Measurements from ENCODE around the gene NDUFAF2. TPM values are rescaled to one million over a fixed set of nuclear protein-coding genes. Genes with fewer than 3 reads are reported as not detected.

Gene NDUFAF2
- total and polyA plus RNA-seq, 2 of the 13 experiments (the other 11 are each of a cell fraction or from before 2014, with no cell fraction given) = 34.0 to 78.4 TPM

- H2AFZ ChIP-seq (ENCODE audit: low read length) = no peak overlapping the region
- H3K4me3 ChIP-seq (replicated peaks in 1 of 3; ENCODE audit: insufficient read depth in 1 of 3, low read depth in 2 of 3, low read length in 3 of 3) = no peak overlapping the region
- no peak for FAIRE-seq
- H3K4me1 ChIP-seq (ENCODE audit: insufficient read depth, low read length) = no peaks in the 10 kb centered on the region
- H3K79me2 ChIP-seq (ENCODE audit: insufficient read depth, low read length) = peaks cover 10% of the 10 kb centered on the region
- in situ Hi-C loops (cut with HindIII; ENCODE audit: extremely low pct_ligation_motif_present, low pct_unique_long_range_greater_than_20kb) (no loop called here), intact Hi-C loops (cut with micrococcal nuclease; ENCODE audit: unreplicated experiment) (no loop called here)
- H3K9me3 ChIP-seq (ENCODE audit: low read length) = no peaks in the 10 kb centered on the region
- POLR2A ChIA-PET = no interaction called here
- no peak for ATAC-seq
- WGBS (ENCODE audit: low lambda C conversion rate) = 96% methylated on average over 3 of the region's 3 CpGs
- no peak overlapping the region for H3K9ac ChIP-seq (ENCODE audit: insufficient read depth, low read depth, low read length)
- no TSS peak for BruUV-seq (replicated peaks)
- H3K36me3 ChIP-seq (replicated peaks in 1 of 2; ENCODE audit: control insufficient read depth in 1 of 2, insufficient read depth in 2 of 2, low read length in 2 of 2) = no peaks in the 10 kb centered on the region
- H4K20me1 ChIP-seq (ENCODE audit: insufficient read depth, low read length) = no peaks in the 10 kb centered on the region
- H3K4me2 ChIP-seq (ENCODE audit: low read depth, low read length) = no peak overlapping the region
- TF ChIP-seq MBNL3 (CRISPR knock-in tag; conservative IDR thresholded peaks at IDR 0.05) (no peak), ZNF770 (CRISPR knock-in tag; IDR thresholded peaks at IDR 0.05) (peak; percentile 68; the same call in 1 of the 2 replicates)
- no peak overlapping the region for H3K27ac ChIP-seq (ENCODE audit: extremely low read length, insufficient read depth, low read length)
- CTCF ChIA-PET (ENCODE audit: low intra/inter-chr PET ratio, low total read pairs) = no interaction called here
- DNase-seq (ENCODE audit: low spot score) = peak; percentile 5
- H3K27me3 ChIP-seq (ENCODE audit: control insufficient read depth in 1 of 2, insufficient read depth in 2 of 2, low read length in 2 of 2) = no peaks in the 10 kb centered on the region
Measured at GRCh38 chr5:61020415-61020814, 75.4 kb downstream of the NDUFAF2 start.

GRCh38 chr5:61023131-61023530 lies 78.1 kb downstream of the NDUFAF2 start:
- Histone ChIP-seq H3K27ac (ENCODE audit: extremely low read length, insufficient read depth, low read length) (no peak overlapping the region), H3K9me3 (ENCODE audit: low read length) (no peaks in the 10 kb centered on the region), H3K9ac (ENCODE audit: insufficient read depth, low read depth, low read length) (no peak overlapping the region), H2AFZ (ENCODE audit: low read length) (no peak overlapping the region), H3K27me3 (ENCODE audit: control insufficient read depth in 1 of 2, insufficient read depth in 2 of 2, low read length in 2 of 2) (no peaks in the 10 kb centered on the region), H3K4me2 (ENCODE audit: low read depth, low read length) (no peak overlapping the region), H3K4me1 (ENCODE audit: insufficient read depth, low read length) (no peaks in the 10 kb centered on the region), H3K4me3 (replicated peaks in 1 of 3; ENCODE audit: insufficient read depth in 1 of 3, low read depth in 2 of 3, low read length in 3 of 3) (no peak overlapping the region), H3K36me3 (replicated peaks in 1 of 2; ENCODE audit: control insufficient read depth in 1 of 2, insufficient read depth in 2 of 2, low read length in 2 of 2) (no peaks in the 10 kb centered on the region), H4K20me1 (ENCODE audit: insufficient read depth, low read length) (0 out of 2 replicates have a peak, but pooled peaks cover 4% of the 10 kb centered on the region), H3K79me2 (ENCODE audit: insufficient read depth, low read length) (peaks cover 10% of the 10 kb centered on the region)
- CTCF ChIA-PET (ENCODE audit: low intra/inter-chr PET ratio, low total read pairs) = no interaction called here
- intact Hi-C loops (cut with micrococcal nuclease; ENCODE audit: unreplicated experiment) (no loop called here), in situ Hi-C loops (cut with HindIII; ENCODE audit: extremely low pct_ligation_motif_present, low pct_unique_long_range_greater_than_20kb) (no loop called here)
- ATAC-seq = no peak
- no TSS peak for BruUV-seq (replicated peaks)
- POLR2A ChIA-PET = no interaction called here
- DNase-seq (ENCODE audit: low spot score) = no peak
- whole genome bisulfite sequencing (ENCODE audit: low lambda C conversion rate) = 87% methylated on average over 1 of the region's 1 CpG
- no peak for FAIRE-seq
- TF ChIP-seq ZNF740 (CRISPR knock-in tag; IDR thresholded peaks at IDR 0.05) (no peak), ZBTB25 (CRISPR knock-in tag; IDR thresholded peaks at IDR 0.05) (no peak), ZC3H13 (CRISPR knock-in tag; IDR thresholded peaks at IDR 0.05) (no peak), ZKSCAN8 (CRISPR knock-in tag; IDR thresholded peaks at IDR 0.05; ENCODE audit: borderline replicate concordance) (no peak), ZNF609 (CRISPR knock-in tag; IDR thresholded peaks at IDR 0.05; ENCODE audit: borderline replicate concordance) (no peak), ZBTB42 (CRISPR knock-in tag; IDR thresholded peaks at IDR 0.05) (no peak)
